Mammary epithelial cell (primary cell): ENCODE results near the gene YIPF4.

Experiments used
- EZH2 ChIP-seq: IDR thresholded peaks from 2 replicates; pipeline ENCODE4 v1.6.1; 2012; ENCODE audit warnings: low read length, inconsistent platforms, borderline replicate concordance
- TF ChIP-seq, protein P1 (sequence below), 2 donors: IDR thresholded peaks in 1 of 2; conservative IDR thresholded peaks in 1 of 2; 2 replicates each; pipeline ENCODE4 v1.5.1; 2011 to 2012; ENCODE audit warnings: inconsistent platforms in 2 of 2, low read length in 2 of 2, mild to moderate bottlenecking in 2 of 2, control low read depth in 1 of 2, low read depth in 1 of 2; ENCODE audit not compliant: insufficient read depth in 1 of 2; ENCODE audit errors: extremely low read depth in 1 of 2

DNA sequence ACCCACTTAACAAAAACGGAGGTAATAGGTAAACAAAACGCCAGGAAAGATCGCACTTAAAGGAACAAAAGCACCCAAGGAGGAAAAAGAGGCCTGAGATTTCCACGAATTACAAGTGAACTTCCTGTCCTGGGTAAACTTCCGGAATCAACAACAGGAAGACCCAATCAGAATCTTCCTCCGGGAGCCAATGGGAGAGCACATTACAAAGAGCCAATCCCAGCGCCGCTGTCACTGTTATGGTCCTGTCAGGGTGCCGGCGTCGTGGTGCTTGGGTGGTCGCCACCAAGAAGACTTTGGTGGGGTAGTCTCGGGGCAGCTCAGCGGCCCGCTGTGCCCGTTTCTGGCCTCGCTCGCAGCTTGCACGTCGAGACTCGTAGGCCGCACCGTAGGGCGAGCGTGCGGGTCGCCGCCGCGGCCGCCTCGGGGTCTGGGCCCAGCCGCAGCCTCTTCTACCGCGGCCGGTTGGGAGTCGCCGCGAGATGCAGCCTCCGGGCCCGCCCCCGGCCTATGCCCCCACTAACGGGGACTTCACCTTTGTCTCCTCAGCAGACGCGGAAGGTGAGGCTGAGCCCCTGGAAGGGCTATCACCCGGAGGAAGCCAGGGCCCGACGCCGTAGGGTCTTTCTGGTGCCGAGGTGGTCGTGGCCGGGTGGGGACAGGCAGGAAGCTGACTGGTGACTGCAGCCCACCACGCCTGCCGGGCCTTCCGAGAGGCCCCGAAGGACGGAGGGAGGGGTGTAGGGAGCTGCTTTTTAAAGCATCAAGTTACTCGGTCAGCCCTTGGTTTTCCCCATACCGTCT, at the start of gene YIPF4:
- TF ChIP-seq, protein P1, sequence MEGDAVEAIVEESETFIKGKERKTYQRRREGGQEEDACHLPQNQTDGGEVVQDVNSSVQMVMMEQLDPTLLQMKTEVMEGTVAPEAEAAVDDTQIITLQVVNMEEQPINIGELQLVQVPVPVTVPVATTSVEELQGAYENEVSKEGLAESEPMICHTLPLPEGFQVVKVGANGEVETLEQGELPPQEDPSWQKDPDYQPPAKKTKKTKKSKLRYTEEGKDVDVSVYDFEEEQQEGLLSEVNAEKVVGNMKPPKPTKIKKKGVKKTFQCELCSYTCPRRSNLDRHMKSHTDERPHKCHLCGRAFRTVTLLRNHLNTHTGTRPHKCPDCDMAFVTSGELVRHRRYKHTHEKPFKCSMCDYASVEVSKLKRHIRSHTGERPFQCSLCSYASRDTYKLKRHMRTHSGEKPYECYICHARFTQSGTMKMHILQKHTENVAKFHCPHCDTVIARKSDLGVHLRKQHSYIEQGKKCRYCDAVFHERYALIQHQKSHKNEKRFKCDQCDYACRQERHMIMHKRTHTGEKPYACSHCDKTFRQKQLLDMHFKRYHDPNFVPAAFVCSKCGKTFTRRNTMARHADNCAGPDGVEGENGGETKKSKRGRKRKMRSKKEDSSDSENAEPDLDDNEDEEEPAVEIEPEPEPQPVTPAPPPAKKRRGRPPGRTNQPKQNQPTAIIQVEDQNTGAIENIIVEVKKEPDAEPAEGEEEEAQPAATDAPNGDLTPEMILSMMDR (conservative IDR thresholded peaks at IDR 0.05 in 1 of 2, IDR thresholded peaks at IDR 0.05 in 1 of 2; ENCODE audit: extremely low read depth in 1 of 2, insufficient read depth in 1 of 2, low read depth in 1 of 2, low read length in 2 of 2) = no peak
- TF ChIP-seq EZH2 = no peak
